ENCODE results near the gene PGF.

DNA sequence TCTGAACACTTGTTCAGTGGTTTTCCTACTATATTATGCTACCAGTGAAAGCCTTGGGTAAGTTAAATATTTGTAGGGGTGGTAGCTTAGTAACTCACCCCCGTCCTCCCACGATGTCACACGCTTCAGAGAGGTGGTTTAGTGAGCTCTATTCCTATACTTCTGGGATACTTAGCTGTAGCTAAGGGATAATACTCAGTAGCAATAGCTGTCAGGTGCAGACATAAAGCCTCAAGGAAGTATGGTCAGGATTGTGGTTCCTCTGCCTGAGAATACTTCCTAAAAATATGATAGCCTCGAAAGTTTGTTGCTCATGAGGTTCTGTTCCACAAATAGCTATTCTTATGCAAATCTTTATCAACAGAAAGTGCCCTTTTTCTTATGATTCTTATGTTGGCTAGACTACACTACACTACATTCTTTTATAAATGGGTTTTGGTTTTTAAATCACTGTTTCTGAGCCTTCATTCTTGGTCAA lies 61.7 kb downstream of the PGF start:
- TF ChIP-seq SUZ12 (IDR thresholded peaks at IDR 0.05; ENCODE audit: extremely low read depth, insufficient read depth, insufficient read length), result no peak
- no peak for TF ChIP-seq YY1 (IDR thresholded peaks at IDR 0.05; ENCODE audit: insufficient read depth, insufficient read length)
